NOMO-1 treated with DMSO at 0.1 percent for 48 hours (cell line): ENCODE data around the gene DHRS2.
"Not testable (repeated sequence)": the region's sequence is repeated elsewhere in the genome, so short reads cannot be mapped to it uniquely, and the experiment has no call there.

Source experiments
- DNase-seq: peaks from one replicate; lab custom pipeline; 2025; ENCODE audit not compliant: unreplicated experiment; lab: John Stamatoyannopoulos, UW

Gene DHRS2

GRCh38 chr14:23636317-23637211 is at the start of gene DHRS2:
TSS of gene DHRS2 (plus strand) at chr14:23636364. CDS start at chr14:23638865, 2,501 bp downstream.
- DNase-seq: no peak

DNA sequence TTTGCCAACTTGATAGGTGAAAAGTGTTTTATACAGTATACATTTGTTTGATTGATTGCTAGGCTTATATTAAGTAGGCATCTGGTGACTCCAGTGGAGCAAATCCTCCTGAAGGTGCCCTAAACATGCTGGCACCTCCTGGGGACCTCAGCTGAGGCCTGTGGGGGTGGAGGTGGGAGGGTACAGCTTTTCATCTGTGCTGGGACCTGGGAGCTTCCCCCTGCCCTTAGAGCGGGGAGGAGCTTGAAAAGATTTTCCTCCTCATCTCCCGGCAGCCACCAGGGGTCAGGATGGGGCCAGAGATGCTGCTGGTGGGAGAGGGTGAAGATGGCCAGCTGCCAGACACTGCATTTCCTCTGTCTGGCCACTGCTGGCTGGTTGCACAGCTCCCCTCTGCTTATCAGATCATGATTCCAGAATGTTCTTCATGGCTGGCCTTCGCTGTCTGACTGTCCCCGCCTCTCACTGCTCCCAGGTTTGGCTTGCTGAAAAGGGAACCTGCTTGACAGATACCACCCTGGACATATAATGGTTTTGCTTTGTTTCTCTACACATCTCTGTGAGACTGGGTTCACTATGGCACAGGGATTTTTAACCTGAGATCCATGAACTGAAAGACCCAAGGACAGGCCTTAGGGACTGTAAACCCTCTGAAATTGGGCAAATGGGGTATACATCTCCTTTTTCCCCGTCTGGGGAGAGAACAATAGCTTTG is 47.1 kb upstream of the DHRS2 start:
- DNase-seq: peak; percentile 73

- DNase-seq: no peak
Observed at GRCh38 chr14:23589606-23590005, 46.6 kb upstream of the DHRS2 start.

- no peak for DNase-seq
Observed at GRCh38 chr14:23590198-23590597, 46.0 kb upstream of the DHRS2 start.

GRCh38 chr14:23594191-23594590 is 42.0 kb upstream of the DHRS2 start:
- not testable (repeated sequence) for DNase-seq

DNA sequence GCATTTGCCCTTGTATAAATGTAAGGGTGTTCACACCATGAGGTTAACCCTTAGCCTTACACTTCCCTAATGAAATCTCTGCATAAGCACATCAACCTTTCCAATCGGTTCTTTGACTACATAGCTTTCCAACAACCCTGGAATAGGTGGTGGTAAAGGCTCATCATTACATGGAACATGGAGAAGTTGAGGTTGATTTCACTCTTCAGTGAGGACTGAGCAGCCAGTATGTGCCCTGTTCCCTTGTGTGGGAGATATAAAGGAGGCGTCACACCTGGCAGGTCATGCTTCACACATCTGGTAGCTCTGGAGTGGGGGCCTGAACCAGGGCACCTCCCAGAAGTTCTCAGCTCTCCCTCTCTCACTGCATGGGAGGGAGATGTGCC is 35.8 kb upstream of the DHRS2 start:
- DNase-seq: no peak

DNA sequence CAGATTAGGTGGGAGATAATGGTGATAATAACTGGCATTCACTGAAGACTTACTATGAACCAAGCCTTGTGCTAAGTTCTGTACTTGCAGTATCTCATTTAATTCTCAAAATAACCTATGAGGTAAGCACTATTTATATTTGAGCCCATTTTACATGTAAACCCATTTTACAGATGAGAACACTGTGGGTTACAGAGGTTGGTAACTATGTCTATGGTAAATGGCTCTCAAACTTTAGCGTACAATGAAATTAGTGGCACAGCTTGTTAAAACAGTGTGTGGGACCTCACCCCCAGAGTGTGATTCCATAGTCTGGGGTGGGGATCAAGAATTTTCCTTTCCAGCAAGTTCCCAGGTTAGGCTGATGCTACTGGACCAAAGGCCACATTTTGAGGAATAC is 35.4 kb upstream of the DHRS2 start:
- DNase-seq: no peak

- no peak for DNase-seq
Observed at GRCh38 chr14:23601424-23601823, 34.7 kb upstream of the DHRS2 start.

GRCh38 chr14:23601845-23602180 is 34.4 kb upstream of the DHRS2 start:
- DNase-seq: no peak

DNA sequence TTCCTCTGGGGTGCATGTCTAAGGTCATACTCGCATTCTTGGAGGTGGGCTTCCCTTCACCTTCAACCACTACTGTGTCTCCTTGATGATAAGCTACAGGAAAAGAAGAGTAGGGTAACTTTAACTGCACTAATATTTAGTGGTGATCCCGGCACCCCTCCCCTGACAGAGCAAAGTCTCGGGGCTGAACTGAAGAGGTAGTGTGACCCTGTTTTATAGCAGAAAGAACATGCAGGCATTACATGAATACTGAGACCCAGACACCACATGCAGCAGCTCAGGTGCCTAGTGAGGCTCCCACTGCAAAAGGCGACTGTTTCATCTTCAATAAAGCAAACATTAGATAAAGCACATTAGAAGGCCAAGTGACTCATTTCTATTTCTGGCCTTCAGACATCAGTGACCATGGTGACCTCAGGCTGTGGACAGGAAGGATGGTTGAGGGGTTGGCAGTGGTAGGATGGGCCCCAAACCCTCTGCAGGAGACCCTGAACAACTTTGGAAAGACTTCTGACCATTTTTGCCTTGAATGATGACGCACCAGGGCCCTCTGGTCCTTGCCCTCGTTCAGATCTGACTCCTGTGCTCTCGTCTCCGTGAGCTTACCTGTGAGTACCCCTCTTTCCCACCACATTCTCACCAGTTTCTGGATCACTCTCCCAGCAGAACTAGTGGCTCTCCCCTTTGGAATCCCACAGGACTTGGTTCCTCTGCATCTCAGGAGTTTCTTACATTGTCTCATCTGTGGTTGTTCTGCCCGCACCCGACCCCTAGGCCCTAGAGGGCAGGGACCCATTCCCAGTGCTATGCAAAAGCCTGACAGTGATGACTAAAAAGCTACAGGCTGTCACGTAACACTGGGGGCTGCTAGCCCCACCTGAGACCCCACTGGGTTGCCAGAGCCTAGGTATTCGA is 33.7 kb upstream of the DHRS2 start:
- no peak for DNase-seq

DNA sequence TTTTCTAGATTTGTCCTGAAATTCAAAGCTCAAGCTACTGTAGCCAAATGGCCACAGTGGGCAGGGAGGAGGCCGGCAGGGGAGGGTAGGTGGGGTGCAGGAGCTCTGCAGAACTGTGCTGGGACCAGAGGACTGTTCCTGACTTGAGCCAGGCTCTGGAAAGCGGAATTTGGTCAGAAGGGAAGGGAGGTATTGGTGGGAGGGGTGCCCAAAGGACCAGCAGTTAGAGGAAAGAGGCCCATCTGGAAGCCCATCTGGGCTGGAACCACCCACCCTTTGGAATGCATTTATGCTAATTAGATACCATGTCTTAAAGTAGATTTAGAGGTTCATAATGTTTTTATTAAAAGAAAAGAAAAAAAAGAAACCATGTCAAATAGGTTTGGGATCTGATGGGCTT is 33.1 kb upstream of the DHRS2 start:
- no peak for DNase-seq

DNA sequence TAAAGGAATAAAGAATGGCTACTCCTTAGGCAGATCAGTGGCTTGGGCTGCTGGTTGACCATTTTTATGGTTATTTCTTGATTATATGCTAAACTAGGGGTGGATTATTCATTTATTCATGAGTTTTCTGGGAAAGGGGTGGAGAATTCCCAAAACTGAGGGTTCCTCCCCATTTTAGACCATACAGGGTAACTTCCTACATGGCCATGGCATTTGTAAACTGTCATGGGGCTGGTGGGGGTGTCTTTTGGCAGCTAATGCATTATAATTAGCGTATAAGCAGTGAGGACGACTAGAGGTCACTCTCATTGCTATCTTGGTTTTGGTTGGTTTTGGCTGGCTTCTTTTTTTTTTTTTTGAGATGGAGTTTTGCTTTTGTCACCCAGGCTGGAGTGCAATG is 32.0 kb upstream of the DHRS2 start:
- no peak for DNase-seq

- DNase-seq: no peak
Observed at GRCh38 chr14:23604675-23605170, 31.4 kb upstream of the DHRS2 start.

DNA sequence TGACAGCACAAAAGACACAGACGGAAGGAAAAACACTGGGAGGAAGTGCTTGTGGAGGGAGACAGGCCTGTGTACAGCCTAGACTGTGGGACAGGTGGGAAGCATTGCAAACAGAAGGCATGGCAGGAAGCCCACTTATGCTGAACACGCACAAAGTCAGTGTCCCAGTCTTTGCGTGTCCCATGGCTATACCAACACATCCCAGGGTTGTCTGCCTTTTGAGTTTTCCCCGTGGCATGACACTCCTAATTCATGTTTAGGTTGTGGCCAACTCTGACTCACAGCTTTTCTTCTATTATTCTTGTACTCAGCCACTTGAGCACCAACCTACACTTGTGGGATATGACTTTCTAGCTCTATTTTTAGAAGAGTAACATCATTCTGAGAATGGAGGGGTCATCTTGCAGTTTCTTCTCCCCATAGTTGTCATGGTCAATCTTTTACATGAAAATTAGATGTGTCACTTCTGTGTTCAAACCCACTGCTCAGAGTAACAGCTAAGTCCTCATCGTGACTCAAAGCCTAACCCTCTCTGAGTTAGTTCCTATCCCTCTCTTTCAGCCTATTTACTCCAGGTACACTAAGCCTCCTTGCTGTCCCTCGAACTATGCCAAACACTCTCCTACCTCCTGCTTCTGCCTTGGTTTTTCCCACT is 30.1 kb upstream of the DHRS2 start:
- DNase-seq: no peak

- no peak for DNase-seq
Observed at GRCh38 chr14:23608454-23608853, 27.7 kb upstream of the DHRS2 start.

DNA sequence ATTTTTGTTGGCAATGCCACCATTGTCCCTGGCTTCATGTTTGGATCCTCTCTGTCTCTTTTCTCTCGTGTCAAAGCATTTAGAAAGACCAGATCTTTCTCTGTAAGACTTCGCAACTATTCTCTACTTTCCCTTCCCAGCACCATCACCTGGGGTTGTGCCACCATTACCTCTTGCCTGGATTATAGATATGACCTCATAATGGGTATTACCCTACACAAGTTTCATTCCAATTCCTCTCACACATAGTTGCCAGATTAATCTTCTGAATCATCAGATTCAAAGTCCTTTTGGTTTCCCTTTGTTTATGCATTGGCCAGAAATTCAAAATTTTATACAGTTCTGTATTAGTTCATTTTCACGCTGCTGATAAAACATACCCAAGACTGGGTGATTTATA is 27.2 kb upstream of the DHRS2 start:
- no peak for DNase-seq

DNA sequence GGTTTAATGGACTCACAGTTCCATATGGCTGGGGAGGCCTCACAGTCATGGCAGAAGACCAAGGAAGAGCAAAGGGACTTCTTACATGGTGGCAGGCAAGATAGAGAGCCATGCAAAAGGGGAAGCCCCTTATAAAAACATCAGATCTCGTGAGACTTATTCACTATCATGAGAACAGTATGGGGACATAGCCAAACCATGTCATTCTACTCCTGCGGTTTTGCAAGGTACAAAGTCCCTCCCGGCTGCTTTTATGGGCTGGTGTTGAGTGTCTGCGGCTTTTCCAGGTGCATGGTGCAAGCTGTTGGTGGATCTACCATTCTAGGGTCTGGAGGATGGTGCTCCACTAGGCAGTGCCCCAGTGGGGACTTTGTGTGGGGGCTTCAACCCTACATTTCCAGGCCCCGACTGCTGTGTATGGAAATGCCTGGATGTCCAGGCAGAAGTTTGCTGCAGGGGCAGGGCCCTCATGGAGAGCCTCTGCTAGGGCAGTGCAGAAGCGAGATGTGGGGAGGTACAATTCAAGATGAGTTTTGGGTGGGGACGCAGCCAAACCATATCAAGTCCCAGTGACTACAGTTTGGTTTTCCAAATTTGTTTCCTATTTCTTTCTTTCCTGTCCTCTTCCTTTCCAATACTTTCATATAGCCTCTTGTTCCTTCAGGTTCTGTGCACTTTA is 26.6 kb upstream of the DHRS2 start:
- DNase-seq: not testable (repeated sequence)

DNA sequence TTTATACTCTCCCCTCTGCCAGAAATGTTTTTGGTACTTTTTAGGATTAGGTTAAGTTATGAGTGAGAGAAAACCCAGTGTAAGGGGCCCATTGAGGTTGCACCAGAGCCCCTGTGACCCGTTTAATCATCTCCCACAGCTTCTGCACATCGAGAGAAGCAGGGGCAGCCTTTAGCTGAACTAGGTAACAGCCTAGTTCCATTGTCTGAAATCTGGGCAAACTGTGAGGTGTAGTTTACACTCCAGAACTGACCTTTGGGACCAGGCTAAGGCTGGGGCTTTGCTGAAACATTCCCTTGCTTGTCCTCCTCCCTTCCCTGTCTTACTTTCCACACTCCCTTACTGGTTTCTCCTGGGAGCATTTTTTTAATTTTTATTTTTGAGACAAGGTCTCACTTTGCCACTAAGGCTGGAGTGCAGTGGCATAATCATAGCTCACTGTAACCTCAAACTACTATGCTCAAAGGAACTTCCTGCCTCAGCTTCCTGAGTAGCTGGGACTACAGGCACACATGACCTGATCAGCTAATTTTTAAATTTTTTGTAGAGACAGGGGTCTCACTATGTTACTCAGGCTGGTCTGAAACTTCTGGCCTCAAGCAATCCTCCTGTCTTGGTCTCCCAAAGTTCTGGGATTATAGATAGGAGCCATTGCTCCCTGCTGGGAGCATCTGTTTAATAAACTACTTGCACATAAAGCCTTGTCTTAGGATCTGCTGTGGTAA is 25.9 kb upstream of the DHRS2 start:
- DNase-seq: no peak

GRCh38 chr14:23610815-23611289 is 25.3 kb upstream of the DHRS2 start:
- no peak for DNase-seq
